ENCODE data around the gene MYLIP. TPM values are rescaled to one million over a fixed set of nuclear protein-coding genes. Genes with fewer than 3 reads are reported as not detected.

MYLIP gene
- total and polyA plus RNA-seq, 11 donors: 6.6 to 19.9 (median 12.4) TPM

GRCh38 chr6:16081326-16081725 lies 47.6 kb upstream of the MYLIP start:
- DNase-seq (no peak), ATAC-seq (no peak)
- no peaks in the 10 kb centered on the region for H3K4me1 ChIP-seq
- intact Hi-C loops (cut with DNase I): no loop called here
- H3K9me3 ChIP-seq: no peaks in the 10 kb centered on the region
- WGBS, 4 donors: 97 to 99% (median 98%) methylated on average over 4 of the region's 4 CpGs
- TF ChIP-seq POLR2A (IDR thresholded peaks at IDR 0.05) (no peak), CTCF (IDR thresholded peaks at IDR 0.05) (no peak)
- no peak overlapping the region for H3K27ac ChIP-seq
- no peaks in the 10 kb centered on the region for H3K27me3 ChIP-seq
- no peaks in the 10 kb centered on the region for H3K36me3 ChIP-seq
- no peak overlapping the region for H3K4me3 ChIP-seq

- H3K27ac ChIP-seq: no peak overlapping the region
- no peaks in the 10 kb centered on the region for H3K36me3 ChIP-seq
- H3K27me3 ChIP-seq: no peaks in the 10 kb centered on the region
- DNase-seq: no peak
- WGBS, 4 donors: 74 to 93% (median 76%) methylated on average over 1 of the region's 1 CpG
- no peak for TF ChIP-seq CTCF (IDR thresholded peaks at IDR 0.05)
- no peak for TF ChIP-seq POLR2A (IDR thresholded peaks at IDR 0.05)
- H3K4me3 ChIP-seq: no peak overlapping the region
- ATAC-seq: peak in 1 of 4 donors; percentile 28
- H3K9me3 ChIP-seq: no peaks in the 10 kb centered on the region
- intact Hi-C loops (cut with DNase I): no loop called here
- no peaks in the 10 kb centered on the region for H3K4me1 ChIP-seq
Measured at GRCh38 chr6:16082361-16082760, 46.5 kb upstream of the MYLIP start.

- TF ChIP-seq CTCF (IDR thresholded peaks at IDR 0.05) (no peak), POLR2A (IDR thresholded peaks at IDR 0.05) (no peak)
- no peak overlapping the region for H3K4me3 ChIP-seq
- 68 to 73% (median 69%) methylated on average over 4 of the region's 4 CpGs for WGBS, 4 donors
- peaks cover 0 to 4% (median 0%) of the 10 kb centered on the region in 12 donors for H3K4me1 ChIP-seq
- H3K27ac ChIP-seq: no peak overlapping the region
- ATAC-seq: no peak
- H3K36me3 ChIP-seq: no peaks in the 10 kb centered on the region
- intact Hi-C loops (cut with DNase I): no loop called here
- DNase-seq: no peak
- H3K27me3 ChIP-seq: no peaks in the 10 kb centered on the region
- no peaks in the 10 kb centered on the region for H3K9me3 ChIP-seq
Measured at GRCh38 chr6:16086965-16087364, 41.9 kb upstream of the MYLIP start.

GRCh38 chr6:16087386-16087785 lies 41.5 kb upstream of the MYLIP start:
- Histone ChIP-seq H3K4me1 (peaks cover 0 to 8% (median 0%) of the 10 kb centered on the region in 12 donors), H3K9me3 (no peaks in the 10 kb centered on the region), H3K27me3 (no peaks in the 10 kb centered on the region), H3K4me3 (no peak overlapping the region), H3K36me3 (no peaks in the 10 kb centered on the region), H3K27ac (no peak overlapping the region)
- 91 to 99% (median 96%) methylated on average over 3 of the region's 3 CpGs for WGBS, 4 donors
- no peak for ATAC-seq
- TF ChIP-seq POLR2A (IDR thresholded peaks at IDR 0.05) (no peak), CTCF (IDR thresholded peaks at IDR 0.05) (no peak)
- DNase-seq: no peak
- intact Hi-C loops (cut with DNase I): no loop called here
